ENCODE results near the gene ODF2. TPM values are rescaled to one million over a fixed set of nuclear protein-coding genes. Genes with fewer than 3 reads are reported as not detected.

Gene ODF2
- total RNA-seq, 1 donor from 2014 or later: 85.5 TPM

DNA sequence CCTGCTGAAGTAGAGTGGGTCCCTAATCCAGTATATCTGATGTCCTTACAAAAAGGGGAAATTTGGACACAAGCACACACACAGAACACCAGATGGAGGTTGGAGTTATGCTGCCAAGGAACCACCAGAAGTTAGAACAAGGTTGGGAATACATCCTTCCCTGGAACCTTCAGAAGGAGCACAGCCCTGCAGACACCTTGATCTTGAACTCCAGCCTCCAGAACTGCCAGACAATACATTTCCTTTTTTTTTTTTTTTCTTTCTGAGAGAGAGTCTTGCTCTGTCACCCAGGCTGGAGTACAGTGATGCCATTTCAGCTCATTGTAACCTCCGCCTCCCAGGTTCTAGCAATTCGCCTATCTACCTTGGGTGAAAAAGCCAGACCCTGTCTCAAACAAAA lies 7.1 kb upstream of the ODF2 start:
- Mint-ChIP-seq H3K27me3 (ENCODE audit: low read depth) (no peaks in the 10 kb centered on the region), H3K27ac (ENCODE audit: unreplicated experiment) (no peak overlapping the region), H3K4me3 (no peak overlapping the region), H3K36me3 (ENCODE audit: low read depth) (no peaks in the 10 kb centered on the region), H3K9me3 (no peaks in the 10 kb centered on the region), H3K4me1 (no peaks in the 10 kb centered on the region)
- DNase-seq (ENCODE audit: low read depth, low spot score): no peak
- TF ChIP-seq, protein P1, sequence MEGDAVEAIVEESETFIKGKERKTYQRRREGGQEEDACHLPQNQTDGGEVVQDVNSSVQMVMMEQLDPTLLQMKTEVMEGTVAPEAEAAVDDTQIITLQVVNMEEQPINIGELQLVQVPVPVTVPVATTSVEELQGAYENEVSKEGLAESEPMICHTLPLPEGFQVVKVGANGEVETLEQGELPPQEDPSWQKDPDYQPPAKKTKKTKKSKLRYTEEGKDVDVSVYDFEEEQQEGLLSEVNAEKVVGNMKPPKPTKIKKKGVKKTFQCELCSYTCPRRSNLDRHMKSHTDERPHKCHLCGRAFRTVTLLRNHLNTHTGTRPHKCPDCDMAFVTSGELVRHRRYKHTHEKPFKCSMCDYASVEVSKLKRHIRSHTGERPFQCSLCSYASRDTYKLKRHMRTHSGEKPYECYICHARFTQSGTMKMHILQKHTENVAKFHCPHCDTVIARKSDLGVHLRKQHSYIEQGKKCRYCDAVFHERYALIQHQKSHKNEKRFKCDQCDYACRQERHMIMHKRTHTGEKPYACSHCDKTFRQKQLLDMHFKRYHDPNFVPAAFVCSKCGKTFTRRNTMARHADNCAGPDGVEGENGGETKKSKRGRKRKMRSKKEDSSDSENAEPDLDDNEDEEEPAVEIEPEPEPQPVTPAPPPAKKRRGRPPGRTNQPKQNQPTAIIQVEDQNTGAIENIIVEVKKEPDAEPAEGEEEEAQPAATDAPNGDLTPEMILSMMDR (conservative IDR thresholded peaks at IDR 0.05): no peak

DNA sequence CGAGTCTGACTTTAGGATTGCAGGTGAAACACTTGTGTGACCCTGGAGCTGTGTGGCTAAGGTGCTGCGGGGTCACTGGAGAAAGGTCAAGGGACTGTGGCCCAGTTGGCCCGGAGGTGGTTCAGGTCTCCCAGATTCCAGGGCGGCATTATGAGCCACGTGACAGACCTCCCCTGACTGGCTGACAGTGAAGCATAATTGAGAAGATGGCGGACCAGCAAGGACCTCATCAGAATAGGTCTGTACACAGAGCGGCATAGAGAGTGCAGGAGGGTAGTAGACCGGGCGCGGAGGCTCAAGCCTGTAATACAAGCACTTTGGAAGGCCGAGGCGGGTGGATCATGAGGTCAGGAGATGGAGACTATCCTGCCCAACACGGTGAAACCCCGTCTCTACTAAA lies 815 bp upstream of the ODF2 start:
- H3K36me3 Mint-ChIP-seq (ENCODE audit: low read depth): no peaks in the 10 kb centered on the region
- DNase-seq (ENCODE audit: low read depth, low spot score): no peak
- peak overlapping the region; percentile 93 for H3K4me3 Mint-ChIP-seq
- no peak overlapping the region for H3K27ac Mint-ChIP-seq (ENCODE audit: unreplicated experiment)
- TF ChIP-seq, protein P1 (conservative IDR thresholded peaks at IDR 0.05): no peak
- H3K4me1 Mint-ChIP-seq: peaks cover 20% of the 10 kb centered on the region
- H3K9me3 Mint-ChIP-seq: no peaks in the 10 kb centered on the region
- H3K27me3 Mint-ChIP-seq (ENCODE audit: low read depth): no peaks in the 10 kb centered on the region

DNA sequence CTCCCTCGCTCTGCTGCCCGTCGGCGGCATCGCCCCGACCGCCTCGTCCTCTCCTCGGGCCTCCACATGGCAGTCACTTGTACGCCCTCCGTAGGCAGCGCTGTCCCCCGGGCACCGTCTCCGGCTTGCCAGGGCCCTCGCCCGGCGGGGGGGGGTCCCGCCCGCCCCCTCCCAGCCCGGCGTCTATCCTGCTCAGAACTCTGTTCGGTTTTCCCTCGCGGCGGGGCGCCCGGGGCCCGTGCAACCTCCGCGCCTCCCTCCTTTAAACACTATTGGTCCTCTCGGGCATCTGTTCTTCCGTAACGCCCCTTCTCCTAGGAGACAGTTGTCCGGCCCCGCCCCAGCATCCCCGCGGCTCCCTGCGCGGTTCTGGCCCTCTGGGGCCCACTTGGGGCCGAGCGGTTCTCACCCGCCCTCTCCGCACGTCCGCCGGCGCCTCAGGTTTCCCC lies 831 bp downstream of the ODF2 start:
- Mint-ChIP-seq H3K4me3 (peak overlapping the region; percentile 95), H3K9me3 (no peaks in the 10 kb centered on the region), H3K27me3 (ENCODE audit: low read depth) (no peaks in the 10 kb centered on the region), H3K4me1 (peaks cover 20% of the 10 kb centered on the region), H3K36me3 (ENCODE audit: low read depth) (no peaks in the 10 kb centered on the region), H3K27ac (ENCODE audit: unreplicated experiment) (peak overlapping the region; percentile 19)
- TF ChIP-seq, protein P1 (conservative IDR thresholded peaks at IDR 0.05): no peak
- peak; percentile 48 for DNase-seq (ENCODE audit: low read depth, low spot score)

GRCh38 chr9:128457207-128457606 lies 1.4 kb downstream of the ODF2 start:
- H3K27me3 Mint-ChIP-seq (ENCODE audit: low read depth): no peaks in the 10 kb centered on the region

DNA sequence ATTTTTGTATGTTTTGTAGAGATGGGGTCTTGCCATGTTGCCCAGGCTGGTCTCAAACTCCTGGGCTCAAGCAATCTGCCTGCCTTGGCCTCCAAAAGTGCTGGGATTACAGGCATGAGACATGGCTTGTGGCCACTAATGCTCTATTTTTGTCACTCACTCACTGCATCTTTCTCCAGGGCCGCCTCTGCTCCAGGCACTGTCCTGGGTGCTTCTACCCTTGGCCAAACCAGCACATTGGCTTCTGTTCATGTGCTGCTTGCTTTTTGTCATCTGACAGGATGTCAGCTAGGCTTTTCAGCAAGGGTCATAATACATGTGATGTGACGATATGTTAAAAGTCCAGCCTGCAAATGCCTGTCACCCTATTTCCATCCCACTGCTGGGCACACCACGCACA lies 3.2 kb downstream of the ODF2 start:
- H3K27me3 Mint-ChIP-seq (ENCODE audit: low read depth): no peaks in the 10 kb centered on the region
- H3K36me3 Mint-ChIP-seq (ENCODE audit: low read depth): peaks cover 4% of the 10 kb centered on the region
- peak overlapping the region; percentile 65 for H3K4me3 Mint-ChIP-seq
- H3K27ac Mint-ChIP-seq (ENCODE audit: unreplicated experiment): no peak overlapping the region
- no peak for DNase-seq (ENCODE audit: low read depth, low spot score)
- TF ChIP-seq, protein P1 (conservative IDR thresholded peaks at IDR 0.05): no peak
- H3K9me3 Mint-ChIP-seq: no peaks in the 10 kb centered on the region
- peaks cover 20% of the 10 kb centered on the region for H3K4me1 Mint-ChIP-seq

More at GRCh38 chr9:128457207-128457606, 1.4 kb downstream of the ODF2 start:
- Mint-ChIP-seq H3K27ac (ENCODE audit: unreplicated experiment) (no peak overlapping the region), H3K4me3 (peak overlapping the region; percentile 95), H3K36me3 (ENCODE audit: low read depth) (no peaks in the 10 kb centered on the region), H3K9me3 (no peaks in the 10 kb centered on the region), H3K4me1 (peaks cover 20% of the 10 kb centered on the region)
- TF ChIP-seq, protein P1 (conservative IDR thresholded peaks at IDR 0.05): no peak
- DNase-seq (ENCODE audit: low read depth, low spot score): peak; percentile 7
